Activated T-cell treated with anti-CD3 and anti-CD28 coated beads, Interleukin-2, amount 50 U/mL, for 4 hours (primary cell): ENCODE measurements around the gene CAMTA1. TPM values are rescaled to one million over a fixed set of nuclear protein-coding genes. Genes with fewer than 3 reads are reported as not detected.

ENCODE experiments used
- ATAC-seq, 2 donors: fragments of 200-7000 bp; cut with Tn5 transposase; one replicate each; pipeline ENCODE4 v1.10.0; 2021
- DNase-seq: peaks from one replicate; pipeline ENCODE4 v3.0.0-alpha.2; 2020
- H3K27me3 Mint-ChIP-seq: one replicate; pipeline ENCODE4 v1.8.0; 2021; ENCODE audit warnings: low read depth, mixed read lengths
- H3K36me3 Mint-ChIP-seq: one replicate; pipeline ENCODE4 v1.8.0; 2022; ENCODE audit warnings: mixed read lengths; ENCODE audit not compliant: insufficient read depth
- H3K4me1 Mint-ChIP-seq: one replicate; pipeline ENCODE4 v1.8.0; 2021; ENCODE audit warnings: low read depth, mixed read lengths
- H3K4me3 Mint-ChIP-seq: one replicate; pipeline ENCODE4 v1.8.0; 2021; ENCODE audit warnings: mild to moderate bottlenecking, moderate library complexity, mixed read lengths
- H3K9me3 Mint-ChIP-seq: one replicate; pipeline ENCODE4 v1.8.0; 2021; ENCODE audit warnings: mixed read lengths
- total RNA-seq, 3 donors: library from RNA; stranded (reverse); gene quantifications; one replicate each; pipeline ENCODE4 v1.2.1, GENCODE V29; 2021

CAMTA1 gene
- total RNA-seq, 3 donors from 2014 or later, result 47.5 to 50.3 (median 47.7) TPM

GRCh38 chr1:7420098-7420445, 634.8 kb downstream of the CAMTA1 start:
- Mint-ChIP-seq H3K27me3 (peaks cover 8% of the 10 kb centered on the region), H3K4me1 (no peaks in the 10 kb centered on the region), H3K36me3 (no peaks in the 10 kb centered on the region), H3K4me3 (no peak overlapping the region), H3K9me3 (peaks cover 3% of the 10 kb centered on the region)
- ATAC-seq, result no peak
- no peak for DNase-seq

DNA sequence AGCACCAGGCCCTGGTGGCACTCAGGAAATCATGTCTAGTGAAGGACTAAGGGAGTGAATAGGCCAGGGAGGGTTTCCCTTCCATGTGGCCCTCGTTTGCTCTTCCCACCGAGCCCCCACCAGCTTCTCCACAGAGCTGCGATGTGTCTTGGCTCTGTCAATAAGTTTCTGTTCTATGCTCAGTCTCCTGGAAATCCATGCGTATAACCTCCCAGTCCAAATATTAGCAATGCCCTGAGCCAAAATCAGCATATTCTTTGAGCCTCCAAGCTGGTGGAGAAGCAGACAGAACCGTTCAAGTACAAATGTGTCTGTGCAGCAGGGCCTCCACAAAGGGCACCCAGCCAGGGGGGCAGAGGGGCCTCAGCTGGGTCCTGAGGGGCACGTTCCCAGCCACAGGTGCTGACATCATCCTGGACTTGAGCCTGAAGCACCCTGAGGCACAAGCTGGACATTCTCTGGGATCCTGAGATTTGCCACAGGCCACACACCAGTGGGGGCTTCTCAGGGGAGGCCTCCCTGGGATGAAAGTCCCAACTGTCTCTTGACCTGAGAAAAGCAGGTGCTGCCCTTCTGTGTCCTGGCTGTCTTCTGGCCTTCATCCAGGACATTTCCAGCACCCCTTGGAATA, 635.3 kb downstream of the CAMTA1 start:
- Mint-ChIP-seq H3K4me3 (no peak overlapping the region), H3K36me3 (no peaks in the 10 kb centered on the region), H3K27me3 (peaks cover 8% of the 10 kb centered on the region), H3K9me3 (peaks cover 3% of the 10 kb centered on the region), H3K4me1 (no peaks in the 10 kb centered on the region)
- DNase-seq (no peak), ATAC-seq (no peak)

DNA sequence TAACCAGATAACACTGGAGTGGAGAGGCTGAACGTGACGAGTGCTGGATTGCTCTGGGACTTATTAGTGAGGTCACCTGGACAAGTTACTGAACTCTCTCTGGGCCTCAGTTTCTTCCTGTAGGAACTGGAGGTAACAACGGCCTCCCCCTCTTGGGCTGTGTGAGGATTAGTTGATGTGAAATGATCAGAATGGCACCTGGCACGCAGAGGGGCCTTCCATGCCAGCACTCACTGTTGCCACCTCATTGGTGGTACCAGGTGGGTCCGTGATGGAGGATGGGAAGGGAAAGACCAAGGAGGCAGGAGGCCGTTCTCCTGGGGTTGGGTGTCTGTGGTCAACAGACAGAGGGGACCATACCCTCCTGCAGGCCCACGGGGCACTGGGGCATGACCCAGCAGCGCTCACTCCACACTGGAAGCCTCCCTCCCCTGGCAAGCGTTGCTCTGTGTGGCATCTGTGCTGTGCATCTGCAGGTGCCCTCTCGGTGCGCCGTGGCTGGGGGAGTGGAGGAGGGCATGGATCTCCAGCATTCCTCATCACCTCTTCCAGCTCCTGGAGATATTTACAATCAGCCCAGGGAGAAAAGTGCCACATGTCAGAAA, 636.3 kb downstream of the CAMTA1 start:
- Mint-ChIP-seq H3K9me3 (peaks cover 3% of the 10 kb centered on the region), H3K4me1 (no peaks in the 10 kb centered on the region), H3K27me3 (peaks cover 8% of the 10 kb centered on the region), H3K4me3 (no peak overlapping the region), H3K36me3 (no peaks in the 10 kb centered on the region)
- ATAC-seq (no peak), DNase-seq (no peak)

DNA sequence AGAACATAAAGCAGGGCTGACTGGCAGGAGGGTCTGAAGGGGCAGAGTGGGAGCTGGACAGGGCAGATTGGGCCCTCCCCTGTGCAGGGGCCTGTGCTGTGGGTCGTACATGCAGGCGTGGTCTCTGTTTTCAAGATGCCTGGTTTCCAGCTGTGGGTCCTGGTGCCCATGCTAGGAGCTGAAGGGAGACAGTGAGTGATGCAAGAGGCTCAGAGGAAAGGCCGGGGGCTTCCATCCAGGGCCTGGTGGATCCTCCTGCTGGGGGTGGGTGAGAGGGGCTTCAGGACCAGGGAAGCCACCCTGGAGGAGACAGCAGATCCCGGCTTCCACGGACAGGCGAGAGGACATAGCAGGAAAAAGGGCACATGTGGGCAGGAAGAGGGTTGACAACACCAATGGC, 636.8 kb downstream of the CAMTA1 start:
- Mint-ChIP-seq H3K27me3 (peaks cover 8% of the 10 kb centered on the region), H3K4me3 (no peak overlapping the region), H3K9me3 (peaks cover 3% of the 10 kb centered on the region), H3K36me3 (no peaks in the 10 kb centered on the region), H3K4me1 (no peaks in the 10 kb centered on the region)
- DNase-seq (no peak), ATAC-seq (no peak)

GRCh38 chr1:7422561-7422960, 637.3 kb downstream of the CAMTA1 start:
- Mint-ChIP-seq H3K4me3 (no peak overlapping the region), H3K4me1 (no peaks in the 10 kb centered on the region), H3K9me3 (peaks cover 3% of the 10 kb centered on the region), H3K27me3 (peaks cover 8% of the 10 kb centered on the region), H3K36me3 (no peaks in the 10 kb centered on the region)
- ATAC-seq (no peak), DNase-seq (no peak)

GRCh38 chr1:7422966-7423365, 637.7 kb downstream of the CAMTA1 start:
- DNase-seq (no peak), ATAC-seq (no peak)
- Mint-ChIP-seq H3K27me3 (peaks cover 8% of the 10 kb centered on the region), H3K9me3 (peaks cover 2% of the 10 kb centered on the region), H3K4me1 (no peaks in the 10 kb centered on the region), H3K36me3 (no peaks in the 10 kb centered on the region), H3K4me3 (no peak overlapping the region)

GRCh38 chr1:7424352-7424890, 639.2 kb downstream of the CAMTA1 start:
- no peak for ATAC-seq
- no peak for DNase-seq
- Mint-ChIP-seq H3K4me1 (no peaks in the 10 kb centered on the region), H3K36me3 (no peaks in the 10 kb centered on the region), H3K27me3 (peaks cover 6% of the 10 kb centered on the region), H3K4me3 (no peak overlapping the region), H3K9me3 (no peaks in the 10 kb centered on the region)

GRCh38 chr1:7425229-7425628, 640.0 kb downstream of the CAMTA1 start:
- no peaks in the 10 kb centered on the region for H3K36me3 Mint-ChIP-seq
- no peak for ATAC-seq
- no peaks in the 10 kb centered on the region for H3K9me3 Mint-ChIP-seq
- DNase-seq, result no peak
- no peaks in the 10 kb centered on the region for H3K4me1 Mint-ChIP-seq
- H3K27me3 Mint-ChIP-seq, result peaks cover 2% of the 10 kb centered on the region
- no peak overlapping the region for H3K4me3 Mint-ChIP-seq

GRCh38 chr1:7425771-7426170, 640.5 kb downstream of the CAMTA1 start:
- Mint-ChIP-seq H3K4me1 (no peaks in the 10 kb centered on the region), H3K27me3 (peaks cover 2% of the 10 kb centered on the region), H3K9me3 (no peaks in the 10 kb centered on the region), H3K4me3 (no peak overlapping the region), H3K36me3 (no peaks in the 10 kb centered on the region)
- DNase-seq (no peak), ATAC-seq (no peak)

DNA sequence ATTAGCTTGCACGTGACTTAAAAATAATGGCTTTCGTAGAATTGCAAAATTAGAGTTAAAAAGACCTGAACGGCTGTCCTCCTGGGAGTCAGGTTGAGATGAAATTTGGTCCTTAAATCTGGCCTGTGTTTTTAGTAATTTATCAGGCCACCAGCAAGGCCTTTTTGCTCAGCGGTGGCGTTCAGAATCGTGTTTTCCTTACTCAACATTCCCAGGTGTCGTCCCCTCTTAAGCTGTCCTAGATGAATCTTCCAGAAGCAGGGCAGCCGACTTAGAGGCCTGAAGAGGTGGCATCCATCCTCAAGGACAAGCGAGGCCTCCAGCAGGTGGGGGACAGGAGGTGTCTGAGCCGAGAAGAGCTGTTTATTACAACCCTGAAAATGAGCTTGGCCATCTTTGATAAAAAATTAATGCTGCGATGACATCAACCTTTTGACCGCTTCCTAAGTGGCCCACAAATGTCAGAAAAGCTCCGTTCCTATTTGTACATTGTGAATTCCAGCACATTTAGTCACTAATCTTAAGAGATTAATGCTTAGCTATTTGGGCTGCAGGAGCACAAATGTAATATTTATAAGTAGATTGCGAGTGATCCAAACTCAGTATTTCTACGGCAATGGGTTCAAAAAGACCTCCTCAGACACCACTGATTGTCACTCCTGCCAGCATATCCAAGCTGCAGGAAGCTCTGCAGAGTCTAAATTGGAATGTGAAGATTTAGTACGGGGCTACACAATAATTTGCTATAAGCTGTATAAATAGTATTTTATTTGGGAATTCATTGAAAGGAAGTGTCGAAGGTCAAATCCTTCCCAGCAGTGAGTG, 641.7 kb downstream of the CAMTA1 start:
- H3K4me1 Mint-ChIP-seq, result no peaks in the 10 kb centered on the region
- ATAC-seq (no peak), DNase-seq (no peak)
- no peaks in the 10 kb centered on the region for H3K27me3 Mint-ChIP-seq
- H3K36me3 Mint-ChIP-seq, result no peaks in the 10 kb centered on the region
- no peak overlapping the region for H3K4me3 Mint-ChIP-seq
- H3K9me3 Mint-ChIP-seq, result no peaks in the 10 kb centered on the region

DNA sequence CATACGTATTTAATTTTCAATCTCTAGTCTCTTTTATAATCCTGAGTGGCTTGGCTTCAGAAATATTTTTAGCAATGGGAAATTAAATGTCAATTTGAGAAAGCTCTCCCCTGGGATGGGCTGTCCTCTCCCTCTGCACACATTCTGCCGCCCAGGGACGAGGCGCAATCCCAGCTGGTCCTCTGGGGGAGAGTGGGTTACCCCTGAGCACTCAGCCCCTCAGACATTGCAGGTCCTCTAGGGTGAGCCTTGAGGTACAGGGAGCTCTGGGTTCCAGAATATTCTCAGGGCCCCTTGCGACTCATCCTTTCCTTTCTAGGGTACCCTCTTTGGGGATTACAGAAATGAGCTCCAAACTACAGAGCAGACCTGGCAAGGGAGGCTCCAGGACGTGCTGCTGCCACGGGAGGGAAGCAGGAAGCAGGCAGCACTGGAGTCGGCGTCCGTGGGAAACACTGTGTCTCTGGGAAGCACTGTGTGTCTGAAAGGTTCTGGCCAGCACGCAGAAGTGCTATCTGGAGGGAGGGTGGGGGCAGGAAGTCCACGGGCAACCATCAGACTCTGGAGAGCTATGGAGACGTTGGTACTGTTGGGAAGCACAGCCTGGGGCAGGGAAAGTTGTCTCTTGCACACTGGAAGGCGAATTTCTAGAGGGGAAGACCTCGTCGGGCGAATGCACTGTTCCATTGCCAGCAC, 642.5 kb downstream of the CAMTA1 start:
- Mint-ChIP-seq H3K4me3 (no peak overlapping the region), H3K9me3 (no peaks in the 10 kb centered on the region), H3K4me1 (no peaks in the 10 kb centered on the region), H3K36me3 (no peaks in the 10 kb centered on the region), H3K27me3 (no peaks in the 10 kb centered on the region)
- ATAC-seq (no peak), DNase-seq (no peak)

GRCh38 chr1:7429290-7429689, 644.0 kb downstream of the CAMTA1 start:
- no peak for DNase-seq
- no peaks in the 10 kb centered on the region for H3K9me3 Mint-ChIP-seq
- H3K4me1 Mint-ChIP-seq, result no peaks in the 10 kb centered on the region
- no peak overlapping the region for H3K4me3 Mint-ChIP-seq
- ATAC-seq, result no peak
- H3K27me3 Mint-ChIP-seq, result no peaks in the 10 kb centered on the region
- no peaks in the 10 kb centered on the region for H3K36me3 Mint-ChIP-seq

GRCh38 chr1:7430047-7430608, 644.9 kb downstream of the CAMTA1 start:
- ATAC-seq (no peak), DNase-seq (no peak)
- H3K36me3 Mint-ChIP-seq, result no peaks in the 10 kb centered on the region
- H3K27me3 Mint-ChIP-seq, result no peaks in the 10 kb centered on the region
- no peaks in the 10 kb centered on the region for H3K4me1 Mint-ChIP-seq
- H3K4me3 Mint-ChIP-seq, result no peak overlapping the region
- no peaks in the 10 kb centered on the region for H3K9me3 Mint-ChIP-seq

DNA sequence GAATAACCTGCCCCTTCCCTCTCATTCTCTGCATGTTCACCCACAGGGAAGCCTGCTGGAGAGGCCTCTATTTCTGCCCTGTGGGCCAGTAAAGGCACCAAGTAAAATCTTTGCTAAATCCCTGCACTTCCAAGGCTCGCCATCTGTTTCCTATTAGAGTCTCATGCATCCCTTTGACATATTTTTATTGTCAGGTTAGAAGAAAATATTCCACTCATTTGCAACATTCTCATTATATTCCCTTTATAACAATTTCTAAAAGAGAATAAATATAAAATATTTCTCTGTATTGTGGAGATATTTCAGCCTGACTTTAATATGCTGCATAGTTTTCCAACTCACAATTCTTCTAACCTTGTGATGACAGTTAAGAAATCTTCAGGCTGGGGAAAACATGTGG, 645.4 kb downstream of the CAMTA1 start:
- ATAC-seq (no peak), DNase-seq (no peak)
- no peaks in the 10 kb centered on the region for H3K9me3 Mint-ChIP-seq
- no peaks in the 10 kb centered on the region for H3K4me1 Mint-ChIP-seq
- H3K27me3 Mint-ChIP-seq, result no peaks in the 10 kb centered on the region
- no peak overlapping the region for H3K4me3 Mint-ChIP-seq
- H3K36me3 Mint-ChIP-seq, result no peaks in the 10 kb centered on the region
